ENCODE measurements around the gene CSNK1G1. TPM values are rescaled to one million over a fixed set of nuclear protein-coding genes. Genes with fewer than 3 reads are reported as not detected.

CSNK1G1 gene
- total RNA-seq, 1 donor from 2014 or later = 37.0 TPM

DNA sequence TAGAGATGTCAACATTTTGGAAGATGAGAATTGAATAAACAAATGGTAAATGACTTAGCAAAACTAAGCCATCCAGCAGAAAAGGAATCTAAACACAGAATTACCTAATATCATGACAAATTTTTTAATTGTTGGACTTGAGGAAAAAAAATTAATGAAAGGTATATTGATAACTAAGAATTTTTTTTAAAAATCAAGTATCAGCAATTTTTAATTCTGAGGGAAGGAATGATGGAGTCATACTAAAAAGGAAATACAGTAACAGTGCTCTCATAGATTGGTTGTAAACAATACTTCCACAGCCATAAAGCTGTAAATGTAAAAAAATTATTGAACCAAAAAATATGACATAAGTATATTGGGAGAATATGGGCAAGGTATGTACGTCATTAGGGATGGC, 68.0 kb downstream of the CSNK1G1 start:
- H3K79me2 ChIP-seq (ENCODE audit: insufficient read depth, low read length) = peaks cover 79% of the 10 kb centered on the region
- no peaks in the 10 kb centered on the region for H3K27me3 ChIP-seq (ENCODE audit: insufficient read depth, low read length)
- no peaks in the 10 kb centered on the region for H3K36me3 Mint-ChIP-seq (ENCODE audit: low read depth, unreplicated experiment)
- no peak overlapping the region for H2AFZ ChIP-seq (ENCODE audit: low read depth, low read length)
- H3K4me3 ChIP-seq (ENCODE audit: insufficient read depth, low read depth, low read length) = no peak overlapping the region
- no peak overlapping the region for H3K4me2 ChIP-seq (ENCODE audit: low read length)
- TF ChIP-seq, protein P1, sequence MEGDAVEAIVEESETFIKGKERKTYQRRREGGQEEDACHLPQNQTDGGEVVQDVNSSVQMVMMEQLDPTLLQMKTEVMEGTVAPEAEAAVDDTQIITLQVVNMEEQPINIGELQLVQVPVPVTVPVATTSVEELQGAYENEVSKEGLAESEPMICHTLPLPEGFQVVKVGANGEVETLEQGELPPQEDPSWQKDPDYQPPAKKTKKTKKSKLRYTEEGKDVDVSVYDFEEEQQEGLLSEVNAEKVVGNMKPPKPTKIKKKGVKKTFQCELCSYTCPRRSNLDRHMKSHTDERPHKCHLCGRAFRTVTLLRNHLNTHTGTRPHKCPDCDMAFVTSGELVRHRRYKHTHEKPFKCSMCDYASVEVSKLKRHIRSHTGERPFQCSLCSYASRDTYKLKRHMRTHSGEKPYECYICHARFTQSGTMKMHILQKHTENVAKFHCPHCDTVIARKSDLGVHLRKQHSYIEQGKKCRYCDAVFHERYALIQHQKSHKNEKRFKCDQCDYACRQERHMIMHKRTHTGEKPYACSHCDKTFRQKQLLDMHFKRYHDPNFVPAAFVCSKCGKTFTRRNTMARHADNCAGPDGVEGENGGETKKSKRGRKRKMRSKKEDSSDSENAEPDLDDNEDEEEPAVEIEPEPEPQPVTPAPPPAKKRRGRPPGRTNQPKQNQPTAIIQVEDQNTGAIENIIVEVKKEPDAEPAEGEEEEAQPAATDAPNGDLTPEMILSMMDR (IDR thresholded peaks at IDR 0.05; ENCODE audit: insufficient read depth, low read depth, low read length) = no peak
- TF ChIP-seq EZH2 (IDR thresholded peaks at IDR 0.05; ENCODE audit: insufficient read depth, low read length) = no peak
- no peak overlapping the region for H3K4me3 Mint-ChIP-seq (ENCODE audit: unreplicated experiment)
- H3K9ac ChIP-seq (ENCODE audit: low read length) = no peak overlapping the region
- H3K27ac Mint-ChIP-seq (ENCODE audit: unreplicated experiment) = no peak overlapping the region
- peaks cover 45% of the 10 kb centered on the region for H4K20me1 ChIP-seq (ENCODE audit: insufficient read depth, low read length)
- peaks cover 23% of the 10 kb centered on the region for H3K4me1 Mint-ChIP-seq (ENCODE audit: low read depth, unreplicated experiment)
- H3K27me3 Mint-ChIP-seq (ENCODE audit: low read depth, unreplicated experiment) = no peaks in the 10 kb centered on the region
- H3K9me3 Mint-ChIP-seq (ENCODE audit: unreplicated experiment) = no peaks in the 10 kb centered on the region
- H3K9me3 ChIP-seq (ENCODE audit: insufficient read depth, low read depth, low read length) = no peaks in the 10 kb centered on the region
- no peak overlapping the region for H3K27ac ChIP-seq (ENCODE audit: low read depth, low read length)
- H3K4me1 ChIP-seq (ENCODE audit: insufficient read depth, low read length) = no peaks in the 10 kb centered on the region
- DNase-seq (ENCODE audit: low read depth) = no peak
- H3K36me3 ChIP-seq (ENCODE audit: insufficient read depth, low read length) = no peaks in the 10 kb centered on the region
- no peak for FAIRE-seq

DNA sequence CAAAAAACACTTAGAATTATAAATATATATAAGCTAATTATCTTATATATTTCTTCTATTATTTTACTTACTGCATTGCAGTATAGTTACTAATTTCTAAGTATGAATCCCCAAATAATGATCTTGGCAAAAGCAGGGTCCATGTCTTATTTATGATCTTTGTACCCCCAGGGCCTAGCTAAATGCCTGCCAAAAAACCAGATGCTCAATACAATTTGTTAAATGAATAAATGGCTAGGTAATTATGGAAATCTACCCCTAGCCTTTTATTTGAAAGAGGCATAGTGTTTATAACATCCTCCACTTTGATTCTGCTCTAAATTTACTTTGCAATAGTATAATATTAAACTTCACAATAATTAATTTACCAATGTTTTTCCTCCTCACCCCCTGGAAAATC, 69.5 kb downstream of the CSNK1G1 start:
- Mint-ChIP-seq H3K9me3 (ENCODE audit: unreplicated experiment) (no peaks in the 10 kb centered on the region), H3K27ac (ENCODE audit: unreplicated experiment) (no peak overlapping the region), H3K27me3 (ENCODE audit: low read depth, unreplicated experiment) (no peaks in the 10 kb centered on the region), H3K4me3 (ENCODE audit: unreplicated experiment) (no peak overlapping the region), H3K36me3 (ENCODE audit: low read depth, unreplicated experiment) (no peaks in the 10 kb centered on the region), H3K4me1 (ENCODE audit: low read depth, unreplicated experiment) (peaks cover 26% of the 10 kb centered on the region)
- H3K9ac ChIP-seq (ENCODE audit: low read length) = no peak overlapping the region
- no peak for FAIRE-seq
- TF ChIP-seq, protein P1 (IDR thresholded peaks at IDR 0.05; ENCODE audit: insufficient read depth, low read depth, low read length) = no peak
- TF ChIP-seq EZH2 (IDR thresholded peaks at IDR 0.05; ENCODE audit: insufficient read depth, low read length) = no peak
- H2AFZ ChIP-seq (ENCODE audit: low read depth, low read length) = no peak overlapping the region
- H3K36me3 ChIP-seq (ENCODE audit: insufficient read depth, low read length) = no peaks in the 10 kb centered on the region
- H3K4me3 ChIP-seq (ENCODE audit: insufficient read depth, low read depth, low read length) = no peak overlapping the region
- no peaks in the 10 kb centered on the region for H3K27me3 ChIP-seq (ENCODE audit: insufficient read depth, low read length)
- H3K9me3 ChIP-seq (ENCODE audit: insufficient read depth, low read depth, low read length) = no peaks in the 10 kb centered on the region
- DNase-seq (ENCODE audit: low read depth) = no peak
- H3K27ac ChIP-seq (ENCODE audit: low read depth, low read length) = no peak overlapping the region
- peaks cover 46% of the 10 kb centered on the region for H4K20me1 ChIP-seq (ENCODE audit: insufficient read depth, low read length)
- no peaks in the 10 kb centered on the region for H3K4me1 ChIP-seq (ENCODE audit: insufficient read depth, low read length)
- no peak overlapping the region for H3K4me2 ChIP-seq (ENCODE audit: low read length)
- peaks cover 76% of the 10 kb centered on the region for H3K79me2 ChIP-seq (ENCODE audit: insufficient read depth, low read length)

DNA sequence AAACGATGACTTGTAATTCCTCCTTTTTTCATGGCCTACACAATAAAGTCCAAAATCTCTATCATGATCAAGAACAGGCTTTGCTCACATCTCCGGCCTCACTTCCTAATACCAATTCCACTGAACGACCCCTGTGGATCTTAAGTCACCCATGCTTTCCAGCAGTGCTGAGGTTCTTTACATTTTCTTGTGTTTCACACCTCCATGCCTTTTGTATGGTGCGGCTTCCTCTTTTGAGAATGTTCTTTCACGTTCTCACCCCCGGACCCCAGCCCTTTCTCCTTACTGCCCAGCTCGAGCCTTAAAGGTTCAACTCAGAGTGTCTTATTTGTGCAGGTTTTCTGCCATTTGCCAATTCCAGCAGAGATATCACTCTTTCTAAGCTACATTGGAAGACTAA, 70.1 kb downstream of the CSNK1G1 start:
- Histone ChIP-seq H3K27ac (ENCODE audit: low read depth, low read length) (no peak overlapping the region), H3K9me3 (ENCODE audit: insufficient read depth, low read depth, low read length) (no peaks in the 10 kb centered on the region), H3K4me3 (ENCODE audit: insufficient read depth, low read depth, low read length) (no peak overlapping the region), H2AFZ (ENCODE audit: low read depth, low read length) (no peak overlapping the region), H4K20me1 (ENCODE audit: insufficient read depth, low read length) (peaks cover 46% of the 10 kb centered on the region), H3K9ac (ENCODE audit: low read length) (no peak overlapping the region), H3K36me3 (ENCODE audit: insufficient read depth, low read length) (no peaks in the 10 kb centered on the region), H3K27me3 (ENCODE audit: insufficient read depth, low read length) (no peaks in the 10 kb centered on the region), H3K4me2 (ENCODE audit: low read length) (no peak overlapping the region), H3K79me2 (ENCODE audit: insufficient read depth, low read length) (peaks cover 77% of the 10 kb centered on the region), H3K4me1 (ENCODE audit: insufficient read depth, low read length) (no peaks in the 10 kb centered on the region)
- Mint-ChIP-seq H3K4me1 (ENCODE audit: low read depth, unreplicated experiment) (peaks cover 26% of the 10 kb centered on the region), H3K27me3 (ENCODE audit: low read depth, unreplicated experiment) (no peaks in the 10 kb centered on the region), H3K9me3 (ENCODE audit: unreplicated experiment) (no peaks in the 10 kb centered on the region), H3K27ac (ENCODE audit: unreplicated experiment) (peak overlapping the region; percentile 23), H3K36me3 (ENCODE audit: low read depth, unreplicated experiment) (no peaks in the 10 kb centered on the region), H3K4me3 (ENCODE audit: unreplicated experiment) (no peak overlapping the region)
- FAIRE-seq (no peak), DNase-seq (ENCODE audit: low read depth) (no peak)
- TF ChIP-seq, protein P1 (IDR thresholded peaks at IDR 0.05; ENCODE audit: insufficient read depth, low read depth, low read length) = no peak
- no peak for TF ChIP-seq EZH2 (IDR thresholded peaks at IDR 0.05; ENCODE audit: insufficient read depth, low read length)
